ENCODE measurements around the gene EP400.
"Not testable (repeated sequence)": the region's sequence is repeated elsewhere in the genome, so short reads cannot be mapped to it uniquely, and the experiment has no call there.

Gene EP400

GRCh38 chr12:132023658-132024057 is 73.9 kb downstream of the EP400 start:
- no peak for DNase-seq

GRCh38 chr12:132024758-132025157 is 75.0 kb downstream of the EP400 start:
- DNase-seq: no peak

GRCh38 chr12:132025526-132025925 is 75.8 kb downstream of the EP400 start:
- no peak for DNase-seq

- no peak for DNase-seq
These were observed 76.5 kb downstream of the EP400 start for GRCh38 chr12:132026061-132026795.

GRCh38 chr12:132026796-132027500 is 77.2 kb downstream of the EP400 start:
- DNase-seq: no peak

GRCh38 chr12:132027636-132028035 is 77.9 kb downstream of the EP400 start:
- no peak for DNase-seq

- no peak for DNase-seq
These were observed 78.4 kb downstream of the EP400 start for GRCh38 chr12:132028111-132028510.

- no peak for DNase-seq
These were observed 80.0 kb downstream of the EP400 start for GRCh38 chr12:132029503-132030300.

GRCh38 chr12:132030367-132031038 is 80.8 kb downstream of the EP400 start:
- DNase-seq: no peak

GRCh38 chr12:132033627-132034026 is 83.9 kb downstream of the EP400 start:
- no peak for DNase-seq

GRCh38 chr12:132036063-132036683 is 86.4 kb downstream of the EP400 start:
- no peak for DNase-seq

- no peak for DNase-seq
These were observed 91.3 kb downstream of the EP400 start for GRCh38 chr12:132040906-132041606.

- DNase-seq: no peak
These were observed 93.5 kb downstream of the EP400 start for GRCh38 chr12:132043216-132043615.

- no peak for DNase-seq
These were observed 94.2 kb downstream of the EP400 start for GRCh38 chr12:132043770-132044467.

GRCh38 chr12:132044661-132045412 is 95.1 kb downstream of the EP400 start:
- DNase-seq: no peak

- no peak for DNase-seq
These were observed 96.0 kb downstream of the EP400 start for GRCh38 chr12:132045751-132046150.

- DNase-seq: no peak
These were observed 96.8 kb downstream of the EP400 start for GRCh38 chr12:132046561-132046960.

- DNase-seq: not testable (repeated sequence)
These were observed 97.9 kb downstream of the EP400 start for GRCh38 chr12:132047630-132048029.

- DNase-seq: no peak
These were observed 99.7 kb downstream of the EP400 start for GRCh38 chr12:132049442-132049841.

GRCh38 chr12:132049876-132050275 is 100.1 kb downstream of the EP400 start:
- DNase-seq: no peak

Measured in NK-92 treated with Interleukin-12 subunit alpha and Interleukin-12 subunit beta, amount 100 ng/mL, for 24 hours (cell line).